ENCODE data around the gene CFHR1. TPM values are rescaled to one million over a fixed set of nuclear protein-coding genes. Genes with fewer than 3 reads are reported as not detected.

CFHR1 gene
- total RNA-seq, 2 experiments from 2014 or later: not detected

DNA sequence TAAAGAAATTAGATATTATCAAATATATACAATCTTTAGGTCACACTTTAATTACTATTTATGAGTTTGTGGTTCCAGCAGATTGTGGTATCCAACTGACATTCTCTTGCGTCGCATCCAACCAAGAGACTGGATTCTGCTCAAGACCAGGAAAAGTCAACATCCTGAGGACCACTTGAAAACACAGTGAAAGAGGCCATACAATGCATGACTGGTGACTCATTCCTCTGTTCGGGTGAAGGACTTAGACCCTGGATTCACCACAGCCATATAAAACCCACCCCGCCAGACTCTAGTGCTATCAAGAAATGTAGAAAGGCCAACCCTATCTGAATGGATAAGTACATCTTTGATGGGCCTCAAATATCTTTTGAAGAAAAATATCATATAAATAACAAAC is 53.9 kb downstream of the CFHR1 start:
- ChIA-PET POLR2A (no interaction called here), CTCF (no interaction called here)

DNA sequence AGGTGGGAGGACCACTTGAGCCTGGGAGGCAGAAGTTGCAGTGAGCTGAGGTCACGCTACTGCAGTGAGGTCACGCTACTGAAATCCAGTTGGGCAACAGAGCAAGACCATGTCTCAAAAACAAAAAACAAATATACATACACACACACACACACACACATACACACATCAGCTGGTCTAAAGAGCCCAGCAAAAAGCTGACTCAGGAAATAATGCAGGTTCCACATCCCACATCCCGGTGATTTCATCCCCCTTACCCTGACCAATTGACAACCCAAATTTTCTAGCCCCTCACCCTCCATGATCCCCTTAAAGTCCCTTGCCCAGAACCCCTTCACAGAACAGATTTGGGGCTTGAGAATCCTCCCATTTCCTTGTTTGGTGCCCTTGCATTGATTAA is 56.4 kb downstream of the CFHR1 start:
- CTCF ChIA-PET: no interaction called here
- POLR2A ChIA-PET: no interaction called here

DNA sequence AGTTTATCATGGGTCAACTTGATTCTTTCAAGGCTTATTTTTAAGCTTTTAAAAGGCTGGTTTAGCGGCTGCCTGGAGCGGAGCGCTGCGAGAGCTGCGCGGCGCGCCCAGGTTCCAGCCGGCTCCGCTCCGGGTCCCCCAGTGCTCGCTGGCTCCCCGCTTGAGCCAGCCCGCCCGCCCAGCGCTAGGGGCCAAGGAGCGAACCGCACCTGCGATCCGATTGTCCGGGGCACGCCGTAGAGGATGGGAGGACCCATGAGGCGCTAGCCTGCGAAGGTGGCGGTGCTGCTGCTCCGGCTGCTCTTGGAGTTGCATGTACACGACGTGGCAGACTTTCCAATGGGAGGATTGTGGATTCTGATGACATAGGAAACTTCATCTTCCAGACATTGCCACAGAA is 58.4 kb downstream of the CFHR1 start:
- CTCF ChIA-PET: no interaction called here
- POLR2A ChIA-PET: no interaction called here

Other genes with a start within 250 kb of the CFHR1 start
- not detected for gene KCNT2, start 211.3 kb upstream of the CFHR1 start, total RNA-seq
- under 1 TPM; 0.70 to 0.92 TPM for gene CFH, start 167.7 kb upstream of the CFHR1 start, total RNA-seq
- gene CFHR3, start 44.9 kb upstream of the CFHR1 start, total RNA-seq: not detected
- gene CFHR4, start 68.3 kb downstream of the CFHR1 start, total RNA-seq: not detected
- not detected for gene CFHR2, start 124.0 kb downstream of the CFHR1 start, total RNA-seq
- not detected for gene CFHR5, start 157.8 kb downstream of the CFHR1 start, total RNA-seq
- not detected for gene F13B, start 247.5 kb downstream of the CFHR1 start, total RNA-seq